ENCODE data around the gene TMPRSS2. TPM values are rescaled to one million over a fixed set of nuclear protein-coding genes. Genes with fewer than 3 reads are reported as not detected.

TMPRSS2 gene
- total RNA-seq, 4 donors from 2014 or later = 39.6 to 419 (median 352) TPM

- Histone ChIP-seq H3K9me3 (no peaks in the 10 kb centered on the region), H3K27me3 (no peaks in the 10 kb centered on the region), H3K4me3 (no peak overlapping the region), H3K4me1 (no peaks in the 10 kb centered on the region), H3K27ac (no peak overlapping the region), H3K36me3 (peaks cover 0 to 56% (median 0%) of the 10 kb centered on the region in 3 donors)
- TF ChIP-seq POLR2A (IDR thresholded peaks at IDR 0.05) (no peak), CTCF (IDR thresholded peaks at IDR 0.05) (no peak)
- DNase-seq = peak in 2 of 3 donors; percentile 45 to 47
Measured at GRCh38 chr21:41465176-41465781, 42.7 kb downstream of the TMPRSS2 start.

GRCh38 chr21:41460578-41461527 is 47.1 kb downstream of the TMPRSS2 start:
- Histone ChIP-seq H3K27me3 (no peaks in the 10 kb centered on the region), H3K9me3 (no peaks in the 10 kb centered on the region), H3K4me1 (no peaks in the 10 kb centered on the region), H3K27ac (peak overlapping the region in 1 of 4 donors; percentile 10), H3K36me3 (peaks cover 0 to 39% (median 0%) of the 10 kb centered on the region in 3 donors), H3K4me3 (no peak overlapping the region)
- peak; percentile 60 to 87 (median 81) for DNase-seq
- TF ChIP-seq CTCF (IDR thresholded peaks at IDR 0.05) (peak; percentile 59 to 90 (median 80)), POLR2A (IDR thresholded peaks at IDR 0.05) (no peak)

GRCh38 chr21:41459884-41460534 is 47.9 kb downstream of the TMPRSS2 start:
- no peaks in the 10 kb centered on the region for H3K4me1 ChIP-seq
- H3K27ac ChIP-seq = no peak overlapping the region
- no peaks in the 10 kb centered on the region for H3K9me3 ChIP-seq
- H3K4me3 ChIP-seq = no peak overlapping the region
- H3K36me3 ChIP-seq = peaks cover 0 to 39% (median 0%) of the 10 kb centered on the region in 3 donors
- peak in 1 of 3 donors; percentile 45 for DNase-seq
- no peaks in the 10 kb centered on the region for H3K27me3 ChIP-seq
- TF ChIP-seq POLR2A (IDR thresholded peaks at IDR 0.05) = no peak
- no peak for TF ChIP-seq CTCF (IDR thresholded peaks at IDR 0.05)

GRCh38 chr21:41458559-41458958 is 49.4 kb downstream of the TMPRSS2 start:
- Histone ChIP-seq H3K4me1 (no peaks in the 10 kb centered on the region), H3K9me3 (no peaks in the 10 kb centered on the region)

More at GRCh38 chr21:41458559-41458958, 49.4 kb downstream of the TMPRSS2 start:
- no peak overlapping the region for H3K27ac ChIP-seq
- H3K4me3 ChIP-seq = no peak overlapping the region
- TF ChIP-seq CTCF (IDR thresholded peaks at IDR 0.05) (no peak), POLR2A (IDR thresholded peaks at IDR 0.05) (no peak)
- DNase-seq = no peak
- no peaks in the 10 kb centered on the region for H3K27me3 ChIP-seq
- peaks cover 0 to 42% (median 0%) of the 10 kb centered on the region in 3 donors for H3K36me3 ChIP-seq

Data from Peyer's patch (tissue), 4 donors.